GM12801 (cell line): ENCODE measurements around the gene SIRPG.

ENCODE experiments used
- TF ChIP-seq, protein P1 (sequence below): IDR thresholded peaks from one replicate; pipeline ENCODE4 v1.5.1; 2011; ENCODE audit warnings: control low read depth; ENCODE audit not compliant: insufficient read length; ENCODE audit errors: extremely low read depth

The SIRPG gene

DNA sequence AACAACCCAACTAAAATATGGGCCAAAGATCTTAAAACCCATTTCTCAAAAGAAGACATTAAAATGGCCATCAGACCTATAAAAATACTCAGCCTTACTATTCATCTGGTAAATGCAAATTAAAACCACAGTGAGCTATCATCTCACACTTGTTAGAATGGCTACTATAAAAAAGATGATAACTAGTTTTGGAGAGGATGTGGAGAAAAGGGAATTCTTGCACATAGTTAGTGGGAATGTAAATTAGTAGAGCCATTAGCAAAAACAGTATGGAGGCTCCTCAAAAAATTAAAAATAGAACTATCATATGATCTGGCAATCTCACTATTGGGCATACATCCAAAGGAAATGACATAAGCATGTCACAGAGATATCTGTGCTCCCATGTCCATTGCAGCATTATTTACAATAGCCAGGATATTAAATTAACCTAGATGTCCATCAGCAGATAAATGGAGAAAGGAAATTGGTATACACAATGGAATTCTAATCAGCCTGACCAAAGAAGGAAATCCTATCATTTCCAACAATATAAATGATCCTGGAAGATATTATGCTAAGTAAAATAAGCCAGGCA, 40.6 kb downstream of the SIRPG start:
- TF ChIP-seq, protein P1, sequence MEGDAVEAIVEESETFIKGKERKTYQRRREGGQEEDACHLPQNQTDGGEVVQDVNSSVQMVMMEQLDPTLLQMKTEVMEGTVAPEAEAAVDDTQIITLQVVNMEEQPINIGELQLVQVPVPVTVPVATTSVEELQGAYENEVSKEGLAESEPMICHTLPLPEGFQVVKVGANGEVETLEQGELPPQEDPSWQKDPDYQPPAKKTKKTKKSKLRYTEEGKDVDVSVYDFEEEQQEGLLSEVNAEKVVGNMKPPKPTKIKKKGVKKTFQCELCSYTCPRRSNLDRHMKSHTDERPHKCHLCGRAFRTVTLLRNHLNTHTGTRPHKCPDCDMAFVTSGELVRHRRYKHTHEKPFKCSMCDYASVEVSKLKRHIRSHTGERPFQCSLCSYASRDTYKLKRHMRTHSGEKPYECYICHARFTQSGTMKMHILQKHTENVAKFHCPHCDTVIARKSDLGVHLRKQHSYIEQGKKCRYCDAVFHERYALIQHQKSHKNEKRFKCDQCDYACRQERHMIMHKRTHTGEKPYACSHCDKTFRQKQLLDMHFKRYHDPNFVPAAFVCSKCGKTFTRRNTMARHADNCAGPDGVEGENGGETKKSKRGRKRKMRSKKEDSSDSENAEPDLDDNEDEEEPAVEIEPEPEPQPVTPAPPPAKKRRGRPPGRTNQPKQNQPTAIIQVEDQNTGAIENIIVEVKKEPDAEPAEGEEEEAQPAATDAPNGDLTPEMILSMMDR = no peak

DNA sequence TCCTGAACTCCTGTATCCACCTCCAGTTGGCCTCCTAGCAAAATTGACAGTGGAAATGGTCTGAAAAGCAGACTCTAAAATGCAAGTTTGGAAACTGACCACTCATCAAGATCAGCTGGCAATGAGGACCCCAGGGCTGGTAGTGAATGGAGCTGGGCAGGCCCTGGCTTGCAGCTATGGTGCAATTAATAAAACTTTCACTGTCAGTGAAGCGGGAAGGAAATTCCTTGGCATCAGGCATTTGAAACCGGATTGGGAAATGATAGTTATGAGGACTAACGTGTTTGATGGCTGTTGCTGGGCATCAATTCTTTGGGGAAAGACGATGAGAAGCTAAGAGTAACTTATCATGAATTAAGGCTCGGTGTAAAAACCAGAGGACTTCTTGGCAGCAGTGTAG, 56.8 kb downstream of the SIRPG start:
- TF ChIP-seq, protein P1 = no peak

DNA sequence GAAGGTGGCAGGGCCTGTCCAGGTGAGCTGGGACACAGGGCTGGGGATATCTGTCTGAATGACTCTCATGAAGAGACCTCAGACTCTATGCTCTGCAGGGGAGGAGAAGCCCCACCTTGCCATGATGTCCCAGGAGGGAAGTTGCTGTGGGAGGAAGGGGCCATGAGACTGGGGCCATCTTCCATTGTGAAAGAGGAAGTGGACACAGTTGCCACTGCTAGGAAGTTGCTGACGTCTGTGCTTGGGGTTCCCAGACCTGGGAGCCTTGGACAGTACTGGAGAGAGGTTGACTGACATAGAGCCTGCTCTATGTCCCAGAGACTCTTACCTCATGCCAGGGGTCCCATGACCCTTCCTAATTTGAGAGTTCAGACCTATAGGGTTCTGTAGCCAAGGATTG, 62.2 kb downstream of the SIRPG start:
- TF ChIP-seq, protein P1 = no peak

DNA sequence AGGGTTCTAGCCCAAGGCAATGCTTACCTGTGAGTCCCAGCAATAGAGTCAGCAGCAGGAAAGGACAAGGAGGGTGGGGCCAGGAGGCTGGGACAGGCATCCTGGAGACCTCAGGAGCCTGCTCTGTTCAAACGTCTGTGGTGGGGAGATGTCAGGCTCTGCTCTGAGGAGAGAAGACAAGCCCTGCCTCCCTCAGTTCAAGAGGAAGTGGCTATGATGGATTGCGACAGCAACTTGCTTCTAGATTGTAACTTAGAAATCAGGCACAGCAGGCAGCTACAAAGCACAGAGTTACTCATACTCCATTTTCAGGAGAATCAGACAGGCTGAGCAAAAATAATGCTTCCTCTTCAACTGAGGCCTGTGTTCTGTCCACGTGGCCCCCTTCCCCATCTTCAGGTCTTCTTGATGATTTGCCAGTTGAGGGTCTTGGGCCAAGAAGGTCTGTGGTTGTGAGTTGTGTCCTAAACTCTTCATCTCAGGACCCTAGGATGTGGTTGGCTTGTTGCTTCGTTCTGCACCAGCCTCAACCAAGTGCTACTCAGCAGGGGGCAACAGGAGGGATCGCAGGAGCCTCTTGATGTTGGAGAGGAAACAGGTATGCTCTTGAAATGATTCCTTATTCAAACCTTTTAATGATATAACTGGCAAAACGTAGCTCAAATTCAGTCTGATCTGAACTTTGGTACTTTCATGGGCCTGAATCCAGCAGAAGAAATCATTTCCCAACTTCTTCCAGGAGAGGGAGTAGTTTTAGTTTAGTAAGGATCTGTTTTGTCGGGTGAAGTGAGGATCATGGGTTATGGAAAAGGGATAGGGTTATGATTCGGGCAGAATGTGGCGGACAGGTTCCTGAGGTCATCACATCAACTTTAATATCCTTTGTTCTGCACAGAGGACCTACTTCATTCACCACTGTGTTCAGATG, 68.8 kb downstream of the SIRPG start:
- TF ChIP-seq, protein P1 = no peak

DNA sequence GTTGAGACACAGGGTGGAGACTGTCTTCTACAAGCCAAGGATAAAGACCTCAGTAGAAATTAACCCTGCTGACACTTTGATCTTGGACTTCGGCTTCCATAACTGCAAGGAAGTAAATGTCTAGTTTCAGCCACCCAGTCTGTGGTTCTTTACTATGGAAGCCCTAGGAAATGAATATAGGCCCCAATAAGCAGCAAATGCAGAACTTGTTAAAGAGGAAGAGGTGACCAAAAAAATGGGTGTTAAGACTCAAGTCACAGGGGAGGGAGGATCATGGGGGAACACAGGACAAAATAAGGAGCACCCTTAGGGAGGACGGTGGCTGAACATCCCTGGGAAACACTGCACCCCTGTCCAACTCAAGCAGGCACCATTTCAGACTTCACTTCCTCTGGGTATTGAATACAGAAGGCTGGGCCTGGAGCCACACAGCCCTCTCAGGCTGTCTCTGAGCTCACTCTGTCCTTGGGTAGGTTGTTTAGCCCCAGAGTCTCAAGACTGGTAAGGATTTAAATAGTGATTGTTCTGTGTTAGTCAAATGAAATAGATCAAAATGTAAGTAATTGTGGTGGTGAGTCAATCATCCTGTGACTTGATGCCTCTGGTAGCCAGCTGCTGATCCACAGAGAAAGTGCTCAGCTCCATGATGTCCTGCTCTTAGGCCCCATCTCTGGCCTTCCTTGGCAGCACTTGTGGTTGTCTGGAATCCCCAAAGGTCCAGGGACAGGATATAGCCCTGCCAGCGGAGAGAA, 69.6 kb downstream of the SIRPG start:
- TF ChIP-seq, protein P1 = no peak

DNA sequence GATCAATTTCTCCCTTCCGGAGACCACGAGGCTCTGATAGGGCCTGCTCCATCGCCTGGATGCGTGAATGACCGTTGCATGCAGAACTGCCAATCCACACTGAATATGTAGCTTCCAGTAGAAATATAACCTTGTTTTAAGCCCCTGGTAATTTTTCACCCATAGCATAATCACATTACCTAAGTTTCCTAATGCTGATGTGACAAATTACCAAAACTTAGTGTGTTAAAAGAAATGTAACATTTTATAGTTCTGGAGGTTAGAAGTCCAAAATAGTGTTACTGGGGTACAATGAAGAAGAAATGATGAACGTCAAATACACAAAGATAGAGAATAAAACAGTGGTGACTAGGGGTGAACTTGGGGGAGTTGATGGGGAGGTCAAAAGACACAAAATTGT, 78.1 kb downstream of the SIRPG start:
- TF ChIP-seq, protein P1 = no peak
